Activated CD4-positive, alpha-beta T cell treated with anti-CD3 and anti-CD28 coated beads, Interleukin-2, amount 10 ng/mL, durations not matched to agents 24 days and 14 days (primary cell): Measurements from ENCODE around the gene SEL1L. TPM values are rescaled to one million over a fixed set of nuclear protein-coding genes. Genes with fewer than 3 reads are reported as not detected.

Experiments used
- DNase-seq: peaks from one replicate; pipeline ENCODE4 v3.0.0; 2022
- H3K27ac Mint-ChIP-seq: one replicate; pipeline ENCODE4 v1.8.0; 2022; ENCODE audit warnings: mild to moderate bottlenecking, mixed read lengths
- H3K27me3 Mint-ChIP-seq: one replicate; pipeline ENCODE4 v1.8.0; 2022; ENCODE audit warnings: mixed read lengths
- H3K36me3 Mint-ChIP-seq: one replicate; pipeline ENCODE4 v1.8.0; 2022; ENCODE audit warnings: low read depth, mild to moderate bottlenecking, mixed read lengths
- H3K4me1 Mint-ChIP-seq: one replicate; pipeline ENCODE4 v1.8.0; 2021; ENCODE audit warnings: mixed read lengths
- H3K4me3 Mint-ChIP-seq: one replicate; pipeline ENCODE4 v1.8.0; 2022; ENCODE audit warnings: mild to moderate bottlenecking, moderate library complexity, mixed read lengths
- H3K9me3 Mint-ChIP-seq: one replicate; pipeline ENCODE4 v1.8.0; 2021; ENCODE audit warnings: mixed read lengths
- intact Hi-C: fragments of 100-400 bp; cut with micrococcal nuclease; formaldehyde crosslinking; loops from one replicate; pipeline ENCODE4 v1.15.1; 2023
- total RNA-seq: library from RNA; stranded (reverse); gene quantifications from 2 replicates; pipeline ENCODE4 v1.2.3, GENCODE V29; 2022

The SEL1L gene
- total RNA-seq = 57.4 and 58.8 TPM in 2 replicates

DNA sequence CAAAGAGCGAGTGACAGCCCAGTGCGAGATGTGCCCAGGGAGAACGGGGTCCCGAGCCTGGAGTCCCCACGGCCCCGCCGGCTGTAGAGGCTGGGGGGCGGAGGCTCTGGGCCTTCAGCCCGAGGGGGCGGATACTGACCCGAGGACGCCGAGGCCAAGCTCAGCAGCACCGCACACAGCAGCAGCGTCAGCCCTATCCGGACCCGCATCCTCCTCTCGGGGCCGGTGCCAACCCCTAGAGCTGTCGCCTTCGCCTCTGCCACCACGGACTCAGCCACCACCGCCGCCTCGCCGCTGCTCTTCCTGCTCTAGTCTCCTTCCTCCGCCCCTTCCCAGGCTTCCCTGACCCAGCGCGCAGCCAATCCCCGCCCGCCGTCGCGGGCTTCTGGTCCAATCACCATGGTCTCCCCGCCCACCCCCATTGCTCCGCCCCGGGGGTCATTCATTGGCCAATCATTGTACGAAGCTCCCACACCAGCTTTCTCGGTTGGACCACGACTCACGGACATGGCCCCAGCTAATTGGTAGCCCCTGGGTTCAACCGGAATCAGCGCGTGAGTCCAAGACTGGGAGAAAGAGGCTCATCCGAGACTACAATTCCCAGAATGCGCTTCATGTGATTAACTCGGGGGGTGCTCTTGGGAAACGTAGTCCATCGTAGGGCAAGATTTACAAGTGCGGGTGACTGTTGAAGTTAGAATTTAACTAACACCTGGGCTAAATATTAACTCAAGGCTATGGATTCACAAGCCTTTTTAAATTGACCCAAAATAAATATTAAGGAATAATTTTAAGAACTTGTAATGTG is at the start of gene SEL1L:
Gene SEL1L, minus strand, starts transcription at position 318 of the 808 bp plus-strand sequence. Its CDS starts 109 bp downstream, at position 209.
- H3K27me3 Mint-ChIP-seq = peaks cover 3% of the 10 kb centered on the region
- peaks cover 4% of the 10 kb centered on the region for H3K36me3 Mint-ChIP-seq
- H3K4me1 Mint-ChIP-seq = peaks cover 33% of the 10 kb centered on the region

DNA sequence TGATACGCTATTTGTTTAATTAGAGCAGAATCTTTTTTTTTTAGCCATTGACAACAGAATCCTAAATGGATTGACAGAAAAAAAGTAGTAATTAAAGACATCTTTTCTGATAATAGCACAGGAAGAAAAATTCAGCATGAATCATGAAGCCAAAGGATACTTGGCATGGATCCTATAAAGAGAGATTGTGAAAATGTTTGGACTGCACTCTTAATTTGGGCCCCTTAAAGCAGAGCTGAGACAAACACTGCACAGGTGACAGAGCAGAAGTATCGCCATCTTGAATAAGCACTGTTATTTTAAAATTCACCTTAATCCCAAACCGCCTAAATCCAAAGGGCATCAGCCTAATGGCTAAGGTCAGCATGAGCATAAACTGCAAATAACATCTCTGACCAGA is 48.8 kb upstream of the SEL1L start:
- DNase-seq = no peak
- Mint-ChIP-seq H3K27me3 (peaks cover 4% of the 10 kb centered on the region), H3K4me1 (no peaks in the 10 kb centered on the region), H3K27ac (no peak overlapping the region), H3K36me3 (no peaks in the 10 kb centered on the region), H3K9me3 (peaks cover 16% of the 10 kb centered on the region), H3K4me3 (no peak overlapping the region)
- intact Hi-C loops = no loop called here

More for the DNA sequence above, at the start of gene SEL1L:
- Mint-ChIP-seq H3K27ac (peak within 1 kb of the TSS; percentile 91), H3K9me3 (peaks cover 5% of the 10 kb centered on the region), H3K4me3 (peak within 1 kb of the TSS; percentile 98)
- intact Hi-C loops = loop anchor here (1.0 to 5.0 kb wide), 3 partner anchors 59 to 591 kb away; partner anchors contain the start of gene CEP128
- DNase-seq = peak; percentile 100

DNA sequence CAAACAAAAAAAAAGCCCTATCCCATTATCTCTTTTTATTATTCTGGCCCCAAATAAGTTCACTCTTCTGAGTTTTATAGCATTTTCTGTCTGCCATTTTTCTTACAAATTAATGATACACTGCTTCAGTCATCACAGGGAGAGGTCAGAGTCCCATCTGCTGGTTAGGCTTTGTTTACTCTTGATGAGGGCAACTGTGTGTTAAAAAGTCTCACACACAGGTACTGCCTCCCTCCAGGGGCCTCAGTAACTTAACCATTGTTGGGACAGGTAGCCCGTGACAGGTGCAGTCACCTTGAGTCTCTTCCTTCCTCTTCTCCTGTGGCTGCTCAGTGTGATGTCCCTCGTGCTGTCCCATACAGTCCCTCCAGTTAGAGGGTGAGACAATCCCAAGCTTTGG is 45.5 kb upstream of the SEL1L start:
- Mint-ChIP-seq H3K36me3 (no peaks in the 10 kb centered on the region), H3K4me3 (no peak overlapping the region), H3K27ac (no peak overlapping the region), H3K9me3 (peaks cover 16% of the 10 kb centered on the region), H3K4me1 (no peaks in the 10 kb centered on the region), H3K27me3 (peaks cover 10% of the 10 kb centered on the region)
- no peak for DNase-seq
- intact Hi-C loops = no loop called here

DNA sequence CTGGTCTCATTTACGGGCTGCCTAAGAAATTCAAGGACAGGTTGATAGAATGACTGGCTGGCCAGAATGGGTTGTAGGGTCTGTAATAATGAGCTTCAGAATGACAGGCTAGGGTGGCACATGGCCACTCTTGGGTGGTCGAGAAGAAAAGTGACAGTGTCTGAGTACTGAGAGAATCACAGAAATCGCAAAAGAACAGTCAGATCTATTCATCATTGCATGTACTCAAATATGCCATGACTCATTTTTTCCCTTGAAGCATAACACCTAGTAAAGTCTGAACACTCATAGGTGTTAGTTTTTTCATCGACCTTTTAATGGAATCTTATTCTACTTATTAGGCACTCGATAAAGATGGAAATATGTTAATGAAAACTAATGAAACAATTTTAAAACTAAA is 37.8 kb upstream of the SEL1L start:
- H3K4me1 Mint-ChIP-seq = no peaks in the 10 kb centered on the region
- intact Hi-C loops = no loop called here
- H3K9me3 Mint-ChIP-seq = no peaks in the 10 kb centered on the region
- H3K27ac Mint-ChIP-seq = no peak overlapping the region
- peaks cover 8% of the 10 kb centered on the region for H3K27me3 Mint-ChIP-seq
- no peak for DNase-seq
- no peaks in the 10 kb centered on the region for H3K36me3 Mint-ChIP-seq
- H3K4me3 Mint-ChIP-seq = no peak overlapping the region

DNA sequence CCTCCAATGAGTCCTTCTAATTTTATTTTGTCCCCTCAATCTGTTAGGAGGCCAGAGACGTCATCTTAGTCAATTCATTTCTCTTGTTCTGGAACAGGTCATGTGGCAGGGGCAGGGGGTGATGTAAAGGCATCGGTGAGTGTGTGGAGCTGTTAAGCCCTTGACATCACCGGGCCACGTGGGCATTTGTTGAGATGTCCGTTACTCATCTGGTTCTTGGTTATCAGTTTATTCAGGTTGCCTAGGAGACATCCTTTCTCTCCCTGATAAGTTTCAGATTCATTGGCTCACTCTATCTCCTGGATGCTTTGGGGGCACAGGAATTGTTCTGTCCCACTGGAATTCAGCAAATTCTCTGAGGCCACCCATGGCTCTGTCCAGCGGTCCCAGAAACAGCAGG is 33.6 kb upstream of the SEL1L start:
- no peak overlapping the region for H3K27ac Mint-ChIP-seq
- no peak for DNase-seq
- no peaks in the 10 kb centered on the region for H3K4me1 Mint-ChIP-seq
- H3K4me3 Mint-ChIP-seq = no peak overlapping the region
- intact Hi-C loops = no loop called here
- H3K27me3 Mint-ChIP-seq = no peaks in the 10 kb centered on the region
- no peaks in the 10 kb centered on the region for H3K9me3 Mint-ChIP-seq
- H3K36me3 Mint-ChIP-seq = no peaks in the 10 kb centered on the region

DNA sequence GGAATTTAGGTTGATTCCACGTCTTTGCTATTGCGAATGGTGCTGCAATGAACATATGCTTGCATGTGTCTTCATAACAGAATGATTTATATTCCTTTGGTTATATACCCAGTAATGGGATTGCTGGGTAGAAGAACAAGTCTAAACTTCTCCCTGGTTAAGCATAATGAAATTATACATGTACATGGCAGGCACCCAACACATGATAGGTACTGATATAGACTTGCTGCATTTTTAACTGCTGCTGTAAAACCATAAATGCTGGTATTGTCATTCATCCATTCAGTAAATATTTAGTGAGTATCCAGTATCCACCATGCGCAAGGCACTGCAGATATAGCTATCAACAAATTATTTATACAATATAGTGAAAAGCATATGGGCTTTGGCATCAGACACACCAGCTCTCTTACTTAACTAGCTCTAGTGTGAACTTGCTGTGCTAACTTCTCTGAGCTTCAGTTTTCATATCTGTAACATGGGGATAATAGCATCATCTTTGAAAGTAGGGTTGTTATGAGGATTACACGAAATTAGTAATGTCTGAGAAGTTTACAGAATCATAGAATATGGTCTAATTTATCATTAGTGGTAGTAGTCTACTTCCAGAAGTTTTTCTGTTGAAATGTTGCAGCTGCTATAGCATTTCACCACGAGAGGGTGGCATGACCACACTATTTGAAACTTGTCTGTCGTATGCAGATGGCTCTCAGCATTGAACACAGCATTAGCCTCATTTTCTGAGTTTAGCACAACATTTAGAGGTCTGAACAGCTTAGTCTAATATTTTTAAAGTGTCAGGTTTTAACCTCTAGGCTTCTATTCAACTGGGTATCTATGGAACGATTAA is 32.0 kb upstream of the SEL1L start:
- H3K36me3 Mint-ChIP-seq = no peaks in the 10 kb centered on the region
- no peak for DNase-seq
- H3K9me3 Mint-ChIP-seq = no peaks in the 10 kb centered on the region
- intact Hi-C loops = no loop called here
- no peak overlapping the region for H3K27ac Mint-ChIP-seq
- H3K4me3 Mint-ChIP-seq = no peak overlapping the region
- H3K27me3 Mint-ChIP-seq = no peaks in the 10 kb centered on the region
- H3K4me1 Mint-ChIP-seq = no peaks in the 10 kb centered on the region

DNA sequence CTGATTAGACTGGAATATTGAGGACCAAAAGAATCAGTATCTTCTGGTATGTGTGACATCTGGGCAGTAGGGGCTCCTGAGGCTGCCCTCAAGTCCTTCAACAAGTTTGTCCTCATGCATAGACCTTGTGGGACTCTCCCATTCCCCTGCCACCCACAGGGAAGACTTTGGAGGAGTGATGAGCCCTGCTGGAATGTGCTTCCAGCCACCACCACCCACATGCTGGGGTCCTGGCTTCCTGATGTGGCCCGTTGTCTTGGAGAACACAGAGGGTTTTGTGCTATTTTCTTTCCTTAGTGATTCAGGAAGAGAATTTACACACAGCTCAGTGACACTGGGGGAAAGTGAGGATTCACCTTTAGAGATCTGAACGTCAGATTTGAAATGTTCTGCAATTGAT is 29.2 kb upstream of the SEL1L start:
- peaks cover 3% of the 10 kb centered on the region for H3K9me3 Mint-ChIP-seq
- H3K4me3 Mint-ChIP-seq = no peak overlapping the region
- H3K27ac Mint-ChIP-seq = no peak overlapping the region
- no peak for DNase-seq
- H3K36me3 Mint-ChIP-seq = no peaks in the 10 kb centered on the region
- intact Hi-C loops = no loop called here
- no peaks in the 10 kb centered on the region for H3K27me3 Mint-ChIP-seq
- no peaks in the 10 kb centered on the region for H3K4me1 Mint-ChIP-seq

DNA sequence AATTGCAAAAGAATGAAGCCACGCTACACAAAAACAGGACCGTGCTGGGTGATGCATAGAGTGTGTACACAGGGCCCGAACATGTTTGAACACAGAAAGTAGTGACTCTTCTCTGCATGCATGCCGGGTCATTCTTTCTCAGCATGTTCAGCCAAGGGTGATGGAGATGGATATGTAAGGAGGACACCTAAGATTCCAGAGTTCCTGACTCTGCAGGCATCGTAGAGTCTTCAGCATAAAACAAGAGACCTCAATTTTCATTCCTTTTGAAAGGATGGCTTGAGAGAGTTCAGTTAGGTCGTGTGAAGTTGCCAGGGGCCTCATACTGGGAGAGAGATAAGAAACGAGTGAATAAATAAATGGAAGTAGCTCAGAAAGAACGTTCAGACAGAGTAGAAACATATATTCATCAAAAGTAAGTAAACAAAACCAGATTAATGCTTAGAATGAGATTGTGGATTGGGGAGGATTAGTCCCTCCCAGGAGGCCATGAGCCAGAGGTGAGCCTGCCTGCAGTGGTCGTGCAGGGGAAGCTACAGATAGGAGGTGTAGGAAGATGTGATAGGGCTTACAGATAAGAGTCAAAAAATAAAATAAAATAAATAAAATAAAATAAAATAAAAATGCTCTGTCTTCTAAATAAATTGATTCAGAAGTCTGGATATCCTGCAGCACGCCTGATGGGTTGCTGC is 27.6 kb upstream of the SEL1L start:
- intact Hi-C loops = no loop called here
- Mint-ChIP-seq H3K27me3 (no peaks in the 10 kb centered on the region), H3K36me3 (no peaks in the 10 kb centered on the region), H3K4me1 (no peaks in the 10 kb centered on the region), H3K9me3 (peaks cover 3% of the 10 kb centered on the region), H3K27ac (no peak overlapping the region), H3K4me3 (no peak overlapping the region)
- DNase-seq = no peak

DNA sequence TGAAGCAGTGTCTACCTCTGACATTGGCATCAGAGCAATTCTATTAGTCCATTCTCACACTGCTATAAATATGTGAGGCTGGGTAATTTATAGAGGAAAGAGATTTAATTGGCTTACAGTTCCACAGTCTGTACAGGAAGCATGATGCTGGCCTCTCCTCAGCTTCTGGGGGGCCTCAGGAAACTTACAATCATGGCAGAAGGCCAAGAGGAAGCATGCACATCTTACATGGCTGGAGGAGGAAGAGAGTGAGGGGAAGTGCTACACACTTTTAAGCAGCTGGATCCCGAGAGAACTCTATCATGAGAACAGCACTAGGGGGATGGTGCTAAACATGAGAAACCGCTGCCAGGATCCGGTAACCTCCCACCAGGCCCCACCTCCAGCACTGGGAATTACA is 25.7 kb upstream of the SEL1L start:
- no peaks in the 10 kb centered on the region for H3K4me1 Mint-ChIP-seq
- H3K4me3 Mint-ChIP-seq = no peak overlapping the region

DNA sequence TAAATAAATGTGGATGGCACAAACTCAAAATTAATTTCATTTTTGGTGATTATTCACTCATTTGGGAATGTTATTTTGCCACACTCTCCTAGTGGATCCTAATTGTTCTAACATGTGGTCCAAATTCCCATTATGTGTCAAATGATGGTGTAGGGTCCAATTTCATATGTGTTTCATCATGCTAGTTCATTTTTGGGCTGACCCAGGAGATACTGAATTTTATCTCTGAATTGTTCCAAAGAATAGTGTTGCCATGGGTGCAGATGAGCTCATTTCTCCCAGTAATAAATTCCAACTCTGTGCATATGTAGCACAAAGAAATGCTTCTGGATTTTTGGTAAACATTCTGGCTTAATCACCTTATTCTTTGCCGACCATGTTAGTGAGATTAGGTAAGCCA is 23.5 kb upstream of the SEL1L start:
- intact Hi-C loops = no loop called here
- Mint-ChIP-seq H3K9me3 (peaks cover 6% of the 10 kb centered on the region), H3K4me1 (no peaks in the 10 kb centered on the region), H3K27me3 (no peaks in the 10 kb centered on the region), H3K27ac (no peak overlapping the region), H3K36me3 (no peaks in the 10 kb centered on the region), H3K4me3 (no peak overlapping the region)
- no peak for DNase-seq

More for the DNA sequence above, 25.7 kb upstream of the SEL1L start:
- Mint-ChIP-seq H3K27ac (no peak overlapping the region), H3K9me3 (peaks cover 3% of the 10 kb centered on the region), H3K27me3 (no peaks in the 10 kb centered on the region), H3K36me3 (no peaks in the 10 kb centered on the region)
- intact Hi-C loops = no loop called here
- no peak for DNase-seq

DNA sequence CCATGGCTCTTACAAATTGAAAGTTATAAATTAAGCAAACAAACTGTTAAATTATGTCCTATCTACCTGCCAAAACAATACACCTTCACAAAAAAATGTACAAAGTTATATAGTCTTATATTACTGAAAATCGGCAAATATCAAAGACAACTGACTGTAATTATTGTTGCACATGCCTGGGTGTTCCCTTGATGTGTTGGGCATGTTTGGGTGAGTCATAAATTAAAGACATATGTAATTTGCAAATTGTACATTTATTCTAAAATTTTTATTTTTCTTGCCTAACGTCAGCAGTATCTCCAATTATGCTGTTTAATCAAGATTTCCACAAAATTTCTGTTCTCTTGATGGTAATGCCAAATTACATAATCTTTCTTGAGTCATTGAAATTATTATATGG is 22.0 kb upstream of the SEL1L start:
- DNase-seq = no peak
- H3K27me3 Mint-ChIP-seq = no peaks in the 10 kb centered on the region
- peaks cover 6% of the 10 kb centered on the region for H3K9me3 Mint-ChIP-seq
- H3K36me3 Mint-ChIP-seq = no peaks in the 10 kb centered on the region
- intact Hi-C loops = no loop called here
- H3K4me1 Mint-ChIP-seq = no peaks in the 10 kb centered on the region
- H3K4me3 Mint-ChIP-seq = no peak overlapping the region
- H3K27ac Mint-ChIP-seq = no peak overlapping the region

DNA sequence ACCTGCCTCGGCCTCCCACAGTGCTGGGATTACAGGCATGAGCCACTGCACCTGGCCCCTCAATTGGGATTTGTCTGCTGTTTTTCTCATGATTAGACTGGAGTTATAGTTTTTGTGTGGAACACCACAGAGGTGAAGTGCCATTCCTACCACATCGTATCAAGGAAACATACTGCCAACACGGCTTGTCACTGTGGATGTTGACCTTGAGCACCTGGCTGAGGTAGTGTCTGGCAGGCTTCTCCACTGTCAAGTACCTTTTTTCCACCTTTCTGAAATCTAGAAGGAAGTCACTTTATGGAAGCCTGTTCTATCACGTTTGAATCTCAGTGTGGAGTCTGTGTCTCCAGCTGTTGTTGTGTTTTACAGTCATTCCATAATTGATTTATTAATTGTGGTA is 21.4 kb upstream of the SEL1L start:
- no peak overlapping the region for H3K4me3 Mint-ChIP-seq
- H3K4me1 Mint-ChIP-seq = peaks cover 5% of the 10 kb centered on the region
- H3K27me3 Mint-ChIP-seq = no peaks in the 10 kb centered on the region
- intact Hi-C loops = no loop called here
- peaks cover 6% of the 10 kb centered on the region for H3K9me3 Mint-ChIP-seq
- H3K36me3 Mint-ChIP-seq = no peaks in the 10 kb centered on the region
- no peak overlapping the region for H3K27ac Mint-ChIP-seq
- no peak for DNase-seq

DNA sequence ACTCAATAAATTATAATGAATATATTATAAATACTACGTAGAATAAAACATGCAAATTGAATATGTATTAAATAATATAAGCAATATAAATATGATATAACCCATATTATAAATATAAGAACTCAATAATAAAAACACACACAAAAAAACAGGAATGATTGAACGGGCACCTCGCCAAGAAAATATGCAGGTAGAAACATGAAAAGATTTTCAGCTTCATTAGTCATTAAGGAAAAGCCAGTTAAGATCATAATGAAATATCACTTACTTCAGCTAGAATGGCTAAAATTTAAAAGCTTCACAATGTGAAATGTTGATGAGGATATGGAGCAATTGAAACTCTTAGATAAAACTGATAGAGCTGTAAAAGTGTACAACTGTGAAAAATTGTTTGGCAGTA is 17.8 kb upstream of the SEL1L start:
- H3K27me3 Mint-ChIP-seq = no peaks in the 10 kb centered on the region
- H3K27ac Mint-ChIP-seq = no peak overlapping the region
- no peak for DNase-seq
- intact Hi-C loops = no loop called here
- peaks cover 12% of the 10 kb centered on the region for H3K4me1 Mint-ChIP-seq
- H3K36me3 Mint-ChIP-seq = no peaks in the 10 kb centered on the region
- H3K4me3 Mint-ChIP-seq = no peak overlapping the region
- H3K9me3 Mint-ChIP-seq = peaks cover 21% of the 10 kb centered on the region
